Ascending aorta (tissue), 2 donors: ENCODE measurements around the gene EMC8. TPM values are rescaled to one million over a fixed set of nuclear protein-coding genes. Genes with fewer than 3 reads are reported as not detected.

Experiments used
- DNase-seq, 2 donors: peaks; one replicate each; pipeline ENCODE4 v3.0.0-alpha.2; 2019; ENCODE audit warnings: low spot score in 2 of 2
- H3K27ac ChIP-seq, 2 donors: fragments of 200-600 bp; sonication (generic); one replicate each; pipeline ENCODE4 v1.5.1; 2016 to 2017; ENCODE audit warnings: mild to moderate bottlenecking in 1 of 2
- H3K27me3 ChIP-seq: fragments of 200-600 bp; sonication (generic); one replicate; pipeline ENCODE4 v1.5.1; 2017
- H3K36me3 ChIP-seq, 2 donors: fragments of 200-600 bp; sonication (generic); one replicate each; pipeline ENCODE4 v1.5.1; 2016
- H3K4me1 ChIP-seq, 2 donors: fragments of 200-600 bp; sonication (generic); one replicate each; pipeline ENCODE4 v1.5.1; 2016 to 2017; ENCODE audit warnings: mild to moderate bottlenecking in 1 of 2
- H3K4me3 ChIP-seq, 2 donors: fragments of 200-600 bp; sonication (generic); one replicate each; pipeline ENCODE4 v1.5.1; 2016 to 2017; ENCODE audit warnings: mild to moderate bottlenecking in 1 of 2
- H3K9me3 ChIP-seq, 2 donors: fragments of 200-600 bp; sonication (generic); one replicate each; pipeline ENCODE4 v1.5.1; 2016
- CTCF ChIP-seq, 3 experiments: fragments of 200-600 bp in 2 of 3; fragments of 450-650 bp in 1 of 3; sonication (generic) in 2 of 3; IDR thresholded peaks; one replicate each; pipeline ENCODE4 v1.5.1; 2016 to 2019; ENCODE audit warnings: antibody characterized with exemption in 3 of 3, mild to moderate bottlenecking in 1 of 3, moderate library complexity in 1 of 3
- intact Hi-C: fragments of 100-400 bp; cut with DNase I; formaldehyde crosslinking; loops from one replicate; pipeline ENCODE4 v1.15.1; 2023
- total RNA-seq: library from RNA; depleted of rRNA; stranded (reverse); fragments of >200 nt; gene quantifications from one replicate; pipeline ENCODE4 v1.1.0, GENCODE V29; 2016

EMC8 gene
- total RNA-seq, 1 donor from 2014 or later = 11.9 TPM

- Histone ChIP-seq H3K27me3 (no peaks in the 10 kb centered on the region), H3K4me1 (no peaks in the 10 kb centered on the region), H3K9me3 (no peaks in the 10 kb centered on the region), H3K36me3 (no peaks in the 10 kb centered on the region), H3K4me3 (no peak overlapping the region), H3K27ac (no peak overlapping the region)
- intact Hi-C loops = no loop called here
- no peak for TF ChIP-seq CTCF (IDR thresholded peaks at IDR 0.05)
- DNase-seq = no peak
Observed at GRCh38 chr16:85845266-85845665, 45.9 kb upstream of the EMC8 start.

- Histone ChIP-seq H3K9me3 (no peaks in the 10 kb centered on the region), H3K4me3 (no peak overlapping the region), H3K27me3 (no peaks in the 10 kb centered on the region), H3K36me3 (no peaks in the 10 kb centered on the region), H3K4me1 (no peaks in the 10 kb centered on the region), H3K27ac (no peak overlapping the region)
- no peak for DNase-seq
- no peak for TF ChIP-seq CTCF (IDR thresholded peaks at IDR 0.05)
- intact Hi-C loops = no loop called here
Observed at GRCh38 chr16:85844786-85845185, 45.4 kb upstream of the EMC8 start.

GRCh38 chr16:85844169-85844481 is 44.8 kb upstream of the EMC8 start:
- Histone ChIP-seq H3K9me3 (no peaks in the 10 kb centered on the region), H3K4me3 (no peak overlapping the region), H3K27me3 (no peaks in the 10 kb centered on the region), H3K36me3 (no peaks in the 10 kb centered on the region), H3K27ac (no peak overlapping the region), H3K4me1 (no peaks in the 10 kb centered on the region)
- no peak for DNase-seq
- TF ChIP-seq CTCF (IDR thresholded peaks at IDR 0.05) = no peak
- intact Hi-C loops = no loop called here

- Histone ChIP-seq H3K27ac (no peak overlapping the region), H3K36me3 (no peaks in the 10 kb centered on the region), H3K27me3 (no peaks in the 10 kb centered on the region), H3K9me3 (no peaks in the 10 kb centered on the region), H3K4me3 (no peak overlapping the region), H3K4me1 (no peaks in the 10 kb centered on the region)
- no peak for TF ChIP-seq CTCF (IDR thresholded peaks at IDR 0.05)
- intact Hi-C loops = no loop called here
- no peak for DNase-seq
Observed at GRCh38 chr16:85843471-85844168, 44.3 kb upstream of the EMC8 start.

GRCh38 chr16:85842848-85843247 is 43.5 kb upstream of the EMC8 start:
- TF ChIP-seq CTCF (IDR thresholded peaks at IDR 0.05) = no peak

GRCh38 chr16:85842435-85842834 is 43.1 kb upstream of the EMC8 start:
- H3K27ac ChIP-seq = no peak overlapping the region
- no peaks in the 10 kb centered on the region for H3K4me1 ChIP-seq
- intact Hi-C loops = no loop called here
- H3K27me3 ChIP-seq = no peaks in the 10 kb centered on the region
- TF ChIP-seq CTCF (IDR thresholded peaks at IDR 0.05) = no peak
- DNase-seq = no peak
- no peaks in the 10 kb centered on the region for H3K9me3 ChIP-seq
- no peak overlapping the region for H3K4me3 ChIP-seq
- H3K36me3 ChIP-seq = no peaks in the 10 kb centered on the region

More at GRCh38 chr16:85842848-85843247, 43.5 kb upstream of the EMC8 start:
- no peak overlapping the region for H3K27ac ChIP-seq
- no peak for DNase-seq
- H3K4me3 ChIP-seq = no peak overlapping the region
- intact Hi-C loops = no loop called here
- H3K36me3 ChIP-seq = no peaks in the 10 kb centered on the region
- no peaks in the 10 kb centered on the region for H3K9me3 ChIP-seq
- H3K4me1 ChIP-seq = no peaks in the 10 kb centered on the region
- no peaks in the 10 kb centered on the region for H3K27me3 ChIP-seq
